Trophoblast cell (in vitro differentiated cells and primary cell): Measurements from ENCODE around the gene REV1.

Experiments
- DNase-seq, 2 donors: peaks; one replicate each; pipeline ENCODE4 v3.0.0-alpha.2; 2016
- H2AFZ ChIP-seq: 2 replicates; pipeline ENCODE4 v1.6.1; 2013; ENCODE audit warnings: low read length, moderate library complexity, mild to moderate bottlenecking; ENCODE audit not compliant: insufficient read depth, poor library complexity
- H2AK5ac ChIP-seq: 2 replicates; pipeline ENCODE4 v1.6.1; 2013; ENCODE audit warnings: mild to moderate bottlenecking, low read length
- H2BK120ac ChIP-seq: 2 replicates; pipeline ENCODE4 v1.6.1; 2013; ENCODE audit warnings: low read length, mild to moderate bottlenecking, moderate library complexity; ENCODE audit not compliant: insufficient read depth, poor library complexity
- H2BK12ac ChIP-seq: 2 replicates; pipeline ENCODE4 v1.6.1; 2013; ENCODE audit warnings: mild to moderate bottlenecking, low read length, moderate library complexity
- H2BK5ac ChIP-seq: 2 replicates; pipeline ENCODE4 v1.6.1; 2013; ENCODE audit warnings: low read length, low read depth, moderate library complexity, mild to moderate bottlenecking; ENCODE audit not compliant: poor library complexity
- H3K14ac ChIP-seq: 2 replicates; pipeline ENCODE4 v1.6.1; 2013; ENCODE audit warnings: mild to moderate bottlenecking, low read length
- H3K18ac ChIP-seq: 2 replicates; pipeline ENCODE4 v1.6.1; 2013; ENCODE audit warnings: mild to moderate bottlenecking, low read length
- H3K23ac ChIP-seq: 2 replicates; pipeline ENCODE4 v1.6.1; 2013; ENCODE audit warnings: low read length
- H3K27ac ChIP-seq: 2 replicates; pipeline ENCODE4 v1.5.1; 2013; ENCODE audit warnings: low read depth, mild to moderate bottlenecking, inconsistent platforms, low read length, moderate library complexity
- H3K27me3 ChIP-seq: 2 replicates; pipeline ENCODE4 v1.6.1; 2013; ENCODE audit warnings: inconsistent platforms, mild to moderate bottlenecking, low read length, moderate library complexity; ENCODE audit not compliant: insufficient read depth
- H3K36me3 ChIP-seq, 2 experiments: 1 replicate in 1 of 2; 2 replicates in 1 of 2; pipeline ENCODE4 v1.6.1; 2013; ENCODE audit warnings: low read length in 2 of 2, mild to moderate bottlenecking in 2 of 2, moderate library complexity in 1 of 2; ENCODE audit not compliant: insufficient read depth in 2 of 2, control insufficient read depth in 1 of 2
- H3K4ac ChIP-seq: 2 replicates; pipeline ENCODE4 v1.6.1; 2013; ENCODE audit warnings: low read depth, mild to moderate bottlenecking, low read length, moderate library complexity
- H3K4me1 ChIP-seq, 2 experiments: 1 replicate in 1 of 2; 2 replicates in 1 of 2; pipeline ENCODE4 v1.6.1; 2013; ENCODE audit warnings: low read length in 2 of 2, mild to moderate bottlenecking in 2 of 2, moderate library complexity in 1 of 2; ENCODE audit not compliant: insufficient read depth in 2 of 2, control insufficient read depth in 1 of 2
- H3K4me2 ChIP-seq: 2 replicates; pipeline ENCODE4 v1.6.1; 2013; ENCODE audit warnings: inconsistent platforms, mild to moderate bottlenecking, low read length, moderate library complexity
- H3K4me3 ChIP-seq: 2 replicates; pipeline ENCODE4 v1.5.1; 2013; ENCODE audit warnings: mild to moderate bottlenecking, low read depth, low read length, inconsistent platforms
- H3K79me1 ChIP-seq: one replicate; pipeline ENCODE4 v1.6.1; 2013; ENCODE audit warnings: low read length
- H3K79me2 ChIP-seq: 2 replicates; pipeline ENCODE4 v1.6.1; 2013; ENCODE audit warnings: low read length, mild to moderate bottlenecking; ENCODE audit not compliant: control insufficient read depth, insufficient read depth, poor library complexity
- H3K9ac ChIP-seq: 2 replicates; pipeline ENCODE4 v1.6.1; 2013; ENCODE audit warnings: mild to moderate bottlenecking, low read length
- H3K9me3 ChIP-seq: 2 replicates; pipeline ENCODE4 v1.6.1; 2013; ENCODE audit warnings: low read depth, mild to moderate bottlenecking, control low read depth, inconsistent platforms, low read length; ENCODE audit not compliant: insufficient read depth
- H4K12ac ChIP-seq: 2 replicates; pipeline ENCODE4 v1.6.1; 2013; ENCODE audit warnings: low read depth, mild to moderate bottlenecking, low read length, moderate library complexity
- H4K8ac ChIP-seq: 2 replicates; pipeline ENCODE4 v1.6.1; 2013; ENCODE audit warnings: low read depth, mild to moderate bottlenecking, low read length, moderate library complexity
- H4K91ac ChIP-seq: one replicate; pipeline ENCODE4 v1.6.1; 2013; ENCODE audit warnings: low read depth, mild to moderate bottlenecking, low read length, moderate library complexity
- WGBS: extraction: QIAGEN DNeasy Blood & Tissue Kit; methylation state at CpG from one replicate; pipeline ENCODE4 v1.1.7; 2013; ENCODE audit warnings: missing lambda C conversion rate; ENCODE audit not compliant: insufficient read length, insufficient coverage; ENCODE audit errors: extremely low coverage; 5-methylcytosine and 5-hydroxymethylcytosine counted together

REV1 gene

DNA sequence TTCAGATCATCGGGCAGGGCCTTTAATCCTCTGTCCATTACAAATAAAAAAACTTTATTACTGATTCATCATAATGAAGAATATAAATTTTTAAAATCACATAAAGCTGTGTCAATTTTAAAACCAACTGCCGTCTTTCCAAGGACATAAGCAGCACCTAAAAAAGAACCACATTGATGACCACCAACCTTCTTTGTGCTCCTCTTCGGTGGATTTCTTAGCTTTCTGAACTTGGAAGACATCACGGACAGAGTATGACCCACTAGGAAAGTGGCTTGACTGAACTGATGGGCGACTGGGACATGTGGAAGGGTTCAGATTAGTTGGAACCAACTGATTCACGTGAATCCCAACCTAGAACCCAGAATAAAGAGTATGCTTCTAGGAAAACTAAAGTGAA, 83.7 kb downstream of the REV1 start:
- Histone ChIP-seq H3K36me3 (peaks cover 21 to 34% of the 10 kb centered on the region in 2 experiments), H3K4me2 (no peak overlapping the region), H2AFZ (no peak overlapping the region), H3K79me1 (no peaks in the 10 kb centered on the region), H3K79me2 (no peaks in the 10 kb centered on the region), H3K23ac (no peak overlapping the region), H3K4me3 (no peak overlapping the region), H3K18ac (no peak overlapping the region), H2BK12ac (no peak overlapping the region), H3K9me3 (no peaks in the 10 kb centered on the region), H2AK5ac (no peak overlapping the region), H3K27ac (no peak overlapping the region), H2BK5ac (peak overlapping the region; percentile 31), H3K4me1 (peaks cover 7 to 15% of the 10 kb centered on the region in 2 experiments), H3K4ac (no peak overlapping the region), H3K14ac (no peak overlapping the region), H3K27me3 (no peaks in the 10 kb centered on the region), H4K8ac (no peak overlapping the region), H4K91ac (no peak overlapping the region), H2BK120ac (no peak overlapping the region), H4K12ac (no peak overlapping the region), H3K9ac (no peak overlapping the region)
- DNase-seq, result no peak
- WGBS, result no CpG with 5 or more reads among the region's 6 CpGs

DNA sequence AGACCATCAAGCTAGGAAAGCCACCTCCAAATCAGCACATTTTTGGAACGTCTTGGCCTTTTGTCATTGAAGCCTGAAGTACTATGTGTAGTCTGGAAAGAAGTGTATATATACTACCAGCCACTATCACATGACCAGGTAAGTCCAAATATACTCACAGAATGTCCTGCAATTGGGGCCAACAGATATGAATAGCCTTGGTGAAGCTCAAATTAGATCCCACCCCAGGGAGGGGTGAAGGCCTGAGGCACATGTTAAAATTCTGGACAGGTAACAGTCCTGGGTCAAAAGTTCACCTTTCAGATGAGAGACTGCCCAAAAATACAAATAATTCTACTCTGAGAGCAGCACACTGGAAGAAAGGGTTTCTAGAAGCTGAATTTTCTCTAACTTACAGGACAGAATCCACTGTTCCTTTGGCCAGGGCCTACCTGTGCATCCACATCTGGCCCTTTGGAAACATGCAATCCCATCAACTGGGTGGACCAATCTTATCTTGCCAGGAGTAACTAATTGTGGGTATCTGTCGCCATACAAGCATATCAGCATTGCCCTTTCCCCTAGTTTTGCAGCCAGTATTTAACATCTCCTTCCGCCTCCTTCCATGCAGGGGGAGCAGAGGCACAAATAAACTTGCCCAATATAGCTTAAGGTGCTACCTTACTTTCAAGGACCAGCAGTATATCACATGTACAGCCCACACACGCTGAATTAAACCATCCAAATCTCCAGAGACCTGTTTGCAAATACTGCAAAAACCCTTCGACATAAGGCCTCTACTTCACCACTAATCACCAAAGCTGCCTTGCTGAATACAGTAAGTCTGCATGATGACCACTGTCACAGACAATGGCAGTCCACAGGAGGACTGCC, 84.8 kb downstream of the REV1 start:
- no peak overlapping the region for H3K14ac ChIP-seq
- H2AFZ ChIP-seq, result no peak overlapping the region
- no CpG with 5 or more reads among the region's 5 CpGs for WGBS

DNA sequence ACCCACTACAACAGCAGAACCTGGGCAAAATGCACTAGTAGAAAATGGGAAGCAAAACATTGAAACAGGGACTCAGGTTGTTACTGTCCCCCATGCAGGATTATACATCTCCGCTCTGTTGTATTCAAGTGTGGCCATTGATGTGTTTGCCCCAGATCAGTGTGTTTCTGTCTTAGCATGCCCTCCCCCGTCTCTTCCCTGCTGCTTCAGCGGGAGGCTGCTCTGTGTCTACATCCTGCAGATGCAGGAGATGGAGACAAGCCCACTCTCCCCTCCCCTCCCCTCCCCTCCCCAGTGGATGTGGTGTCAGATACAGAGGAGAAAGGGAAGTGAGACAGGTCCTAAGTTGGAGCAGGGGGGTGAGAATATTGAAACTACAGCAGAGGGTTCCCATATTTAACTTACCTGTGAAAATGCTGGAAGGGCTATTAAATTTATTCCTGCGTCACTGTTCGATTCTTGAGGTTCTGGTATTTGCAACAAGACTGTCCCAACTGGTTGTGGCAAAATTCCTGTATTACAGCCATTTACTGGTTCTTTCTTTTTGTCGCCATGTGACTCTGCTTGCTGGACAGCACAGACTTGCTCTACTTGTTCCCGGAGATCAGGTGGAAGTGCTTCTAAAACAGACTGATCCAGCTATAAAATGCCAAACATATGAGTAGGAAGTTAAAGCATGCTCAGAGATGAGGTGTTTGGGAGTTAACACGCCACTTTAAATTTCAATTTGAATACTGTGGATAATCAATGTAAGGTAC, 85.6 kb downstream of the REV1 start:
- no peaks in the 10 kb centered on the region for H3K9me3 ChIP-seq
- no peak overlapping the region for H3K9ac ChIP-seq
- no peak overlapping the region for H2AK5ac ChIP-seq
- peak overlapping the region; percentile 29 for H3K4me2 ChIP-seq
- peaks cover 7 to 27% of the 10 kb centered on the region in 2 experiments for H3K36me3 ChIP-seq
- H3K79me2 ChIP-seq, result no peaks in the 10 kb centered on the region
- no CpG with 5 or more reads among the region's 8 CpGs for WGBS
- peaks cover 7 to 15% of the 10 kb centered on the region in 2 experiments for H3K4me1 ChIP-seq
- no peak overlapping the region for H3K14ac ChIP-seq
- no peaks in the 10 kb centered on the region for H3K27me3 ChIP-seq
- no peak overlapping the region for H4K91ac ChIP-seq
- no peak overlapping the region for H3K4me3 ChIP-seq
- H4K8ac ChIP-seq, result no peak overlapping the region
- no peak overlapping the region for H3K4ac ChIP-seq
- no peak overlapping the region for H2BK12ac ChIP-seq
- DNase-seq, result peak; percentile 64 to 88
- H3K18ac ChIP-seq, result no peak overlapping the region
- H2BK5ac ChIP-seq, result peak overlapping the region; percentile 0
- no peak overlapping the region for H4K12ac ChIP-seq
- H2BK120ac ChIP-seq, result no peak overlapping the region
- peak overlapping the region; percentile 76 for H3K27ac ChIP-seq
- H2AFZ ChIP-seq, result no peak overlapping the region
- no peaks in the 10 kb centered on the region for H3K79me1 ChIP-seq
- H3K23ac ChIP-seq, result no peak overlapping the region

More for the DNA sequence above, 84.8 kb downstream of the REV1 start:
- H3K4ac ChIP-seq, result no peak overlapping the region
- H4K91ac ChIP-seq, result no peak overlapping the region
- H3K79me2 ChIP-seq, result no peaks in the 10 kb centered on the region
- no peak overlapping the region for H3K18ac ChIP-seq
- H3K4me3 ChIP-seq, result no peak overlapping the region
- H3K9ac ChIP-seq, result no peak overlapping the region
- no peak overlapping the region for H4K8ac ChIP-seq
- peak in 1 of 2 donors; percentile 3 for DNase-seq
- H3K4me2 ChIP-seq, result peak overlapping the region; percentile 29
- no peaks in the 10 kb centered on the region for H3K27me3 ChIP-seq
- peak overlapping the region; percentile 76 for H3K27ac ChIP-seq
- H3K36me3 ChIP-seq, result peaks cover 13 to 29% of the 10 kb centered on the region in 2 experiments
- peaks cover 7 to 15% of the 10 kb centered on the region in 2 experiments for H3K4me1 ChIP-seq
- no peaks in the 10 kb centered on the region for H3K9me3 ChIP-seq
- H2BK12ac ChIP-seq, result no peak overlapping the region
- no peak overlapping the region for H2BK120ac ChIP-seq
- no peak overlapping the region for H2AK5ac ChIP-seq
- H3K23ac ChIP-seq, result no peak overlapping the region
- H4K12ac ChIP-seq, result no peak overlapping the region
- H3K79me1 ChIP-seq, result no peaks in the 10 kb centered on the region
- H2BK5ac ChIP-seq, result no peak overlapping the region

DNA sequence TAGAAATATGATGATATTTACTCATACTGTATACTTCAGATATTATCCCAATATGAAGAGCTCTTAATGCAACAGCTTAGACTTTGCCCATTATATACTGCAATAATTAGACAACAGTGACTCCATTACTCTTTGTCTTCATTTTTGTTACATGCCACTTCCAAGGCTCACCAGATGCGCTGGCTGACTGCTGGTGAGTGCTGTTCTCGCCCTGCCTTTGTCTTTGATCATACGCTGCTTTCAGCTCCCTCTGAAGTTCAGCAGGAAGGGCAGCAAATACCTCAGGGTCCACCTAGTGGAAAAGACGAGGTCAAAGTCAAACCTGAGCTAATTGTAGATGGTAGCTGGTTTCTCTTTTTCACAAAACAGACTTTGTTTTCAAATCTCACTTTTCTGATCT, 86.3 kb downstream of the REV1 start:
- H3K79me1 ChIP-seq, result no peaks in the 10 kb centered on the region
- H2BK12ac ChIP-seq, result no peak overlapping the region
- H3K27ac ChIP-seq, result no peak overlapping the region
- peak; percentile 18 to 46 for DNase-seq
- no peaks in the 10 kb centered on the region for H3K9me3 ChIP-seq
- H3K4ac ChIP-seq, result no peak overlapping the region
- no peak overlapping the region for H3K9ac ChIP-seq
- H4K8ac ChIP-seq, result no peak overlapping the region
- no peak overlapping the region for H4K91ac ChIP-seq
- no peak overlapping the region for H3K23ac ChIP-seq
- no peak overlapping the region for H3K14ac ChIP-seq
- H3K79me2 ChIP-seq, result no peaks in the 10 kb centered on the region
- no peak overlapping the region for H4K12ac ChIP-seq
- H2BK120ac ChIP-seq, result no peak overlapping the region
- H3K27me3 ChIP-seq, result no peaks in the 10 kb centered on the region
- WGBS, result no CpG with 5 or more reads among the region's 4 CpGs
- H3K36me3 ChIP-seq, result peaks cover 12 to 33% of the 10 kb centered on the region in 2 experiments
- H2BK5ac ChIP-seq, result no peak overlapping the region
- no peak overlapping the region for H2AFZ ChIP-seq
- H3K18ac ChIP-seq, result no peak overlapping the region
- H3K4me2 ChIP-seq, result no peak overlapping the region
- H2AK5ac ChIP-seq, result no peak overlapping the region
- no peak overlapping the region for H3K4me3 ChIP-seq
- H3K4me1 ChIP-seq, result peaks cover 7 to 15% of the 10 kb centered on the region in 2 experiments
